H9 (cell line): ENCODE measurements around the gene NEURL1. TPM values are rescaled to one million over a fixed set of nuclear protein-coding genes. Genes with fewer than 3 reads are reported as not detected.

Experiments
- DNase-seq: peaks from one replicate; pipeline ENCODE4 v3.0.0-alpha.2; 2017
- H2AFZ ChIP-seq: one replicate; pipeline ENCODE4 v1.6.1; 2013; ENCODE audit warnings: mild to moderate bottlenecking, low read length, control low read depth, moderate library complexity
- H2AK5ac ChIP-seq: 2 replicates; pipeline ENCODE4 v1.6.1; 2013; ENCODE audit warnings: low read length, control low read depth, mixed read lengths; ENCODE audit not compliant: insufficient read length
- H2BK120ac ChIP-seq: one replicate; pipeline ENCODE4 v1.6.1; 2013; ENCODE audit warnings: low read depth, mild to moderate bottlenecking, low read length, control low read depth, inconsistent platforms; ENCODE audit not compliant: poor library complexity, severe bottlenecking
- H2BK12ac ChIP-seq: 2 replicates; pipeline ENCODE4 v1.6.1; 2013; ENCODE audit warnings: low read length, control low read depth, mixed read lengths, low read depth; ENCODE audit not compliant: insufficient read length
- H2BK15ac ChIP-seq: 2 replicates; pipeline ENCODE4 v1.6.1; 2013; ENCODE audit warnings: low read depth, low read length, control low read depth
- H2BK20ac ChIP-seq: one replicate; pipeline ENCODE4 v1.6.1; 2013; ENCODE audit warnings: low read depth, mild to moderate bottlenecking, low read length, control low read depth, inconsistent platforms; ENCODE audit not compliant: poor library complexity, severe bottlenecking
- H2BK5ac ChIP-seq: 2 replicates; pipeline ENCODE4 v1.6.1; 2013; ENCODE audit warnings: low read length, control low read depth, mixed read lengths; ENCODE audit not compliant: insufficient read length
- H3K14ac ChIP-seq: 2 replicates; pipeline ENCODE4 v1.6.1; 2013; ENCODE audit warnings: low read length, control low read depth; ENCODE audit not compliant: insufficient read depth
- H3K18ac ChIP-seq: 2 replicates; pipeline ENCODE4 v1.6.1; 2013; ENCODE audit warnings: low read depth, mild to moderate bottlenecking, mixed read lengths, low read length, control low read depth; ENCODE audit not compliant: insufficient read length
- H3K23ac ChIP-seq: 2 replicates; pipeline ENCODE4 v1.6.1; 2013; ENCODE audit warnings: low read length, control low read depth, mixed read lengths, low read depth; ENCODE audit not compliant: insufficient read length
- H3K23me2 ChIP-seq: 2 replicates; pipeline ENCODE4 v1.6.1; 2013; ENCODE audit warnings: low read depth, mild to moderate bottlenecking, mixed read lengths, low read length, control low read depth; ENCODE audit not compliant: insufficient read length, poor library complexity, severe bottlenecking
- H3K27ac ChIP-seq: 2 replicates; pipeline ENCODE4 v1.5.1; 2013; ENCODE audit warnings: low read length, control low read depth, mixed read lengths, low read depth; ENCODE audit not compliant: insufficient read length
- H3K27me3 ChIP-seq: 2 replicates; pipeline ENCODE4 v1.6.1; 2013; ENCODE audit warnings: low read length, control low read depth, inconsistent platforms; ENCODE audit not compliant: insufficient read depth
- H3K4ac ChIP-seq: 2 replicates; pipeline ENCODE4 v1.6.1; 2013; ENCODE audit warnings: low read depth, mild to moderate bottlenecking, control low read depth, inconsistent platforms, low read length, moderate library complexity
- H3K4me1 ChIP-seq: 2 replicates; pipeline ENCODE4 v1.6.1; 2013; ENCODE audit warnings: low read length, control low read depth, inconsistent platforms; ENCODE audit not compliant: insufficient read depth
- H3K4me2 ChIP-seq: 2 replicates; pipeline ENCODE4 v1.6.1; 2013; ENCODE audit warnings: low read length, control low read depth, mixed read lengths; ENCODE audit not compliant: insufficient read length, insufficient read depth
- H3K56ac ChIP-seq: 2 replicates; pipeline ENCODE4 v1.6.1; 2013; ENCODE audit warnings: low read depth, mild to moderate bottlenecking, mixed read lengths, low read length, control low read depth; ENCODE audit not compliant: insufficient read length
- H3K79me1 ChIP-seq: 2 replicates; pipeline ENCODE4 v1.6.1; 2013; ENCODE audit warnings: low read depth, mild to moderate bottlenecking, moderate library complexity, low read length, control low read depth, inconsistent platforms; ENCODE audit not compliant: insufficient read depth, poor library complexity, severe bottlenecking
- H3K79me2 ChIP-seq: 2 replicates; pipeline ENCODE4 v1.6.1; 2013; ENCODE audit warnings: low read length, control low read depth, inconsistent platforms; ENCODE audit not compliant: insufficient read depth
- H3K9ac ChIP-seq: 2 replicates; pipeline ENCODE4 v1.6.1; 2013; ENCODE audit warnings: low read length, control low read depth, mixed read lengths; ENCODE audit not compliant: insufficient read length; ENCODE audit errors: extremely low read depth
- H3K9me3 ChIP-seq: one replicate; pipeline ENCODE4 v1.6.1; 2013; ENCODE audit warnings: low read depth, low read length, inconsistent platforms; ENCODE audit not compliant: control insufficient read depth
- H3T11ph ChIP-seq: one replicate; pipeline ENCODE4 v1.6.1; 2013; ENCODE audit warnings: mild to moderate bottlenecking, low read length, control low read depth, inconsistent platforms
- H4K20me1 ChIP-seq: one replicate; pipeline ENCODE4 v1.6.1; 2013; ENCODE audit not compliant: control insufficient read depth, insufficient read length, insufficient read depth
- H4K5ac ChIP-seq: 2 replicates; pipeline ENCODE4 v1.6.1; 2013; ENCODE audit warnings: low read depth, mild to moderate bottlenecking, mixed read lengths, low read length, control low read depth; ENCODE audit not compliant: insufficient read length
- H4K8ac ChIP-seq: replicated peaks from 2 replicates; pipeline ENCODE4 v1.6.1; 2013; ENCODE audit warnings: low read length, control low read depth, mixed read lengths, low read depth; ENCODE audit not compliant: insufficient read length
- H4K91ac ChIP-seq: 2 replicates; pipeline ENCODE4 v1.6.1; 2013; ENCODE audit warnings: low read depth, mild to moderate bottlenecking, moderate library complexity, mixed read lengths, low read length, control low read depth; ENCODE audit not compliant: insufficient read length
- H3K27ac Mint-ChIP-seq, 3 experiments: 2 replicates in 2 of 3; 3 replicates in 1 of 3; pipeline ENCODE4 v1.8.0; 2020 to 2021; ENCODE audit warnings: mixed read lengths in 3 of 3, mild to moderate bottlenecking in 1 of 3, moderate library complexity in 1 of 3
- H3K27me3 Mint-ChIP-seq: 2 replicates; pipeline ENCODE4 v1.8.0; 2021; ENCODE audit warnings: low read depth, mild to moderate bottlenecking, moderate library complexity, mixed read lengths
- H3K36me3 Mint-ChIP-seq, 3 experiments: 2 replicates in 2 of 3; 3 replicates in 1 of 3; pipeline ENCODE4 v1.8.0; 2020 to 2021; ENCODE audit warnings: low read depth in 3 of 3, mixed read lengths in 3 of 3; ENCODE audit not compliant: insufficient read depth in 1 of 3
- H3K4me1 Mint-ChIP-seq, 2 experiments: 2 replicates each; pipeline ENCODE4 v1.8.0; 2020; ENCODE audit warnings: mixed read lengths in 2 of 2
- H3K4me3 Mint-ChIP-seq, 2 experiments: 2 replicates in 1 of 2; 3 replicates in 1 of 2; pipeline ENCODE4 v1.8.0; 2020 to 2021; ENCODE audit warnings: mild to moderate bottlenecking in 2 of 2, mixed read lengths in 2 of 2, moderate library complexity in 1 of 2
- H3K9me3 Mint-ChIP-seq, 2 experiments: 2 replicates in 1 of 2; 3 replicates in 1 of 2; pipeline ENCODE4 v1.8.0; 2020; ENCODE audit warnings: mild to moderate bottlenecking in 2 of 2, mixed read lengths in 2 of 2, moderate library complexity in 1 of 2
- CTCF ChIP-seq: fragments of 200-600 bp; sonication (generic); conservative IDR thresholded peaks from 3 replicates; pipeline ENCODE4 v1.8.0; 2021; ENCODE audit warnings: antibody characterized with exemption, mild to moderate bottlenecking
- WGBS: extraction: QIAGEN DNeasy Blood & Tissue Kit; methylation state at CpG from one replicate; pipeline ENCODE4 v1.1.7; 2013; ENCODE audit warnings: missing lambda C conversion rate, low lambda C conversion rate, mixed read lengths; ENCODE audit not compliant: insufficient read length; ENCODE audit errors: extremely low coverage; 5-methylcytosine and 5-hydroxymethylcytosine counted together
- total RNA-seq: library from RNA; stranded (reverse); gene quantifications from 2 replicates; pipeline ENCODE4 v1.2.1, GENCODE V29; 2021

NEURL1 gene
- total RNA-seq, 1 experiment from 2014 or later: 1.2 TPM

- H3K4me1 Mint-ChIP-seq: peaks cover 44 to 62% of the 10 kb centered on the region in 2 experiments
- peak overlapping the region in 1 of 3 experiments; percentile 79; a peak in 2 of 7 replicates for H3K27ac Mint-ChIP-seq
- H3K79me2 ChIP-seq: no peaks in the 10 kb centered on the region
These were observed 140.3 kb downstream of the NEURL1 start for GRCh38 chr10:103633846-103634245.

More at GRCh38 chr10:103633846-103634245, 140.3 kb downstream of the NEURL1 start:
- Histone ChIP-seq H3K79me1 (no peaks in the 10 kb centered on the region), H4K5ac (no peak overlapping the region), H3T11ph (no peak overlapping the region), H2BK120ac (no peak overlapping the region), H3K4me1 (peaks cover 17% of the 10 kb centered on the region; the same call in 1 of the 2 replicates), H3K18ac (no peak overlapping the region), H3K4ac (no peak overlapping the region), H2BK15ac (no peak overlapping the region), H2AFZ (no peak overlapping the region), H3K4me2 (no peak overlapping the region), H2BK5ac (no peak overlapping the region), H4K91ac (no peak overlapping the region), H2AK5ac (no peak overlapping the region), H3K23me2 (no peaks in the 10 kb centered on the region), H3K9me3 (no peaks in the 10 kb centered on the region), H2BK12ac (no peak overlapping the region), H3K9ac (no peak overlapping the region), H4K20me1 (no peaks in the 10 kb centered on the region), H3K14ac (peak overlapping the region; percentile 35; the same call in 1 of the 2 replicates), H2BK20ac (no peak overlapping the region), H3K27me3 (no peaks in the 10 kb centered on the region), H3K23ac (no peak overlapping the region), H3K56ac (no peak overlapping the region), H4K8ac (no peak overlapping the region), H3K27ac (no peak overlapping the region)
- Mint-ChIP-seq H3K9me3 (no peaks in the 10 kb centered on the region), H3K27me3 (no peaks in the 10 kb centered on the region; the same call in none of the 2 replicates), H3K4me3 (no peak overlapping the region), H3K36me3 (no peaks in the 10 kb centered on the region; a peak in 2 of 7 replicates)
- WGBS: no CpG with 5 or more reads among the region's 7 CpGs
- no peak for DNase-seq
- TF ChIP-seq CTCF: no peak
